Left ventricle myocardium inferior (tissue), 1 donor: ENCODE measurements around the gene RGS17. TPM values are rescaled to one million over a fixed set of nuclear protein-coding genes. Genes with fewer than 3 reads are reported as not detected.

Experiments used
- DNase-seq: peaks from one replicate; pipeline ENCODE4 v3.0.0-alpha.2; 2020
- H3K27ac ChIP-seq: fragments of 200-600 bp; replicated peaks from 2 replicates; pipeline ENCODE4 v1.8.0; 2021
- H3K27me3 ChIP-seq: fragments of 200-600 bp; 2 replicates; pipeline ENCODE4 v1.8.0; 2021; ENCODE audit warnings: low read depth
- H3K36me3 ChIP-seq: fragments of 200-600 bp; 2 replicates; pipeline ENCODE4 v1.8.0; 2021
- H3K4me1 ChIP-seq: fragments of 200-600 bp; 2 replicates; pipeline ENCODE4 v1.8.0; 2021
- H3K4me3 ChIP-seq: fragments of 200-600 bp; 2 replicates; pipeline ENCODE4 v1.8.0; 2021; ENCODE audit warnings: mild to moderate bottlenecking, moderate library complexity
- H3K9me3 ChIP-seq: fragments of 200-600 bp; replicated peaks from 2 replicates; pipeline ENCODE4 v1.8.0; 2021
- CTCF ChIP-seq: fragments of 200-600 bp; IDR thresholded peaks from 2 replicates; pipeline ENCODE4 v1.8.0; 2021; ENCODE audit warnings: antibody characterized with exemption, mild to moderate bottlenecking, borderline replicate concordance
- intact Hi-C: fragments of 100-400 bp; cut with micrococcal nuclease; formaldehyde crosslinking; loops from one replicate; pipeline ENCODE4 v1.11.0; 2022
- total RNA-seq: library from RNA; stranded (reverse); fragmentation: NEBNext Ultra II Directional; extraction: Animal tissue kit (Norgen Biotek cat#: 25700); gene quantifications from one replicate; pipeline ENCODE4 v1.2.1, GENCODE V29; 2021
- donor health status: DM: no; HTN: yes; CAD: no; lungs with severe emphysema.

The RGS17 gene
- total RNA-seq, 1 donor from 2014 or later: 0.16 TPM

GRCh38 chr6:152979116-152979515 is 152.0 kb downstream of the RGS17 start:
- Histone ChIP-seq H3K4me3 (no peak overlapping the region), H3K4me1 (peaks cover 17% of the 10 kb centered on the region), H3K9me3 (no peaks in the 10 kb centered on the region), H3K27me3 (no peaks in the 10 kb centered on the region), H3K27ac (no peak overlapping the region), H3K36me3 (peaks cover 9% of the 10 kb centered on the region)
- TF ChIP-seq CTCF: no peak
- intact Hi-C loops: no loop called here
- no peak for DNase-seq

GRCh38 chr6:152978058-152978457 is 153.0 kb downstream of the RGS17 start:
- Histone ChIP-seq H3K27ac (no peak overlapping the region), H3K9me3 (no peaks in the 10 kb centered on the region), H3K4me1 (peaks cover 11% of the 10 kb centered on the region), H3K36me3 (peaks cover 19% of the 10 kb centered on the region), H3K4me3 (no peak overlapping the region), H3K27me3 (no peaks in the 10 kb centered on the region)
- DNase-seq: no peak
- no peak for TF ChIP-seq CTCF
- intact Hi-C loops: no loop called here

- Histone ChIP-seq H3K36me3 (peaks cover 24% of the 10 kb centered on the region), H3K4me1 (peaks cover 8% of the 10 kb centered on the region), H3K27me3 (no peaks in the 10 kb centered on the region), H3K27ac (no peak overlapping the region), H3K4me3 (no peak overlapping the region), H3K9me3 (no peaks in the 10 kb centered on the region)
- intact Hi-C loops: no loop called here
- no peak for DNase-seq
- no peak for TF ChIP-seq CTCF
Measured at GRCh38 chr6:152977556-152977955, 153.5 kb downstream of the RGS17 start.

- Histone ChIP-seq H3K4me3 (no peak overlapping the region), H3K27ac (no peak overlapping the region), H3K36me3 (peaks cover 32% of the 10 kb centered on the region), H3K27me3 (no peaks in the 10 kb centered on the region), H3K4me1 (no peaks in the 10 kb centered on the region), H3K9me3 (no peaks in the 10 kb centered on the region)
- intact Hi-C loops: no loop called here
- TF ChIP-seq CTCF: no peak
- no peak for DNase-seq
Measured at GRCh38 chr6:152976749-152977148, 154.3 kb downstream of the RGS17 start.

- no peak for DNase-seq
- H3K27ac ChIP-seq: no peak overlapping the region
- TF ChIP-seq CTCF: no peak
- intact Hi-C loops: no loop called here
- H3K4me3 ChIP-seq: no peak overlapping the region
- no peaks in the 10 kb centered on the region for H3K9me3 ChIP-seq
- H3K27me3 ChIP-seq: no peaks in the 10 kb centered on the region
- H3K4me1 ChIP-seq: no peaks in the 10 kb centered on the region
- peaks cover 46% of the 10 kb centered on the region for H3K36me3 ChIP-seq
Measured at GRCh38 chr6:152975204-152975915, 155.7 kb downstream of the RGS17 start.
